ENCODE results near the gene HMG20B. TPM values are rescaled to one million over a fixed set of nuclear protein-coding genes. Genes with fewer than 3 reads are reported as not detected.

Gene HMG20B
- total RNA-seq, 1 experiment from 2014 or later = 121 TPM

DNA sequence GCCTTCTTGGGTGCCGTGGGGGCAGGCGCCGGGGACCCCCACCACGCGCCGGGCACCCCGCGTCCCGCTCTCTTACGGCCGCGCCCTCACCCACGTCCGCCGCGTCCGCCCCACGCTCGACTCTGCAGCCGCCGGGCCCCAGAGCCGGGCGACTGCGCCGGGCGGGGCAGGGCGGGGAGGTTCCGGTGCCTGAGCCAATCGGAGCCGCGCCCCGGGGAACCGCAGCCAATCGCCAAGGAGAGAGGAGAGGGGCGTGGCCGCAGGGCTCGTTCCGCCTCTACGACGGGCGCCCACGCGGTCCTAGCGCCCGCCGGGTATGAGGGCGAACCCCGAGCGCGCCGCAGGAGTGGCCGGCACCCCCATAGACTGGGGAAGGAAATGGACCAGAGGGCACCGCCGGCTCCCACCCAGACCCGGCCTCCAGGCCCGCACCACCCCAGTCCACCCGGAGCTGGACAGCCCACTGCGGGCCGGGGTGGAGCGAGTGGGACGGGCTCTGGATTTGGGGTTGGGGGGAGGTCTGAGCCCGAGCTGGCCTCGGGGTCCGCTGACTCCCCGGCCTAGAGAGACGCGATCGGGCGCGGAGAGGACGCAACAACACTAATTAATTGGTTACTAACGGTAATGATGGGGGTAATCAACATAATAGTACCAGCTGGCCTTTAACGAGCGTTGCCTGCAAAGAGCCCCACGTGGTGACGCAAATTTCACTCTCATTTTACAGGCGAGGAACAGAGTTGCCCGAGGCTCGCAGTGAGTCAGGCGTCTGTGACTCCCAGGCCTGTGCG is 15.1 kb upstream of the HMG20B start, which contains the start of gene MFSD12 (continued):
- TF ChIP-seq GABPB1 (CRISPR knock-in tag; IDR thresholded peaks at IDR 0.05) (peak; percentile 58), TEAD1 (CRISPR knock-in tag; IDR thresholded peaks at IDR 0.05) (0 out of 2 replicates have a peak, but pooled peaks have one; percentile 20), AFF4 (CRISPR knock-in tag; IDR thresholded peaks at IDR 0.05; ENCODE audit: borderline replicate concordance) (no peak), CREB1 (CRISPR knock-in tag; IDR thresholded peaks at IDR 0.05) (no peak), CREM (CRISPR knock-in tag; IDR thresholded peaks at IDR 0.05) (peak; percentile 43; the same call in 1 of the 2 replicates), USF1 (CRISPR knock-in tag; IDR thresholded peaks at IDR 0.05) (no peak), SP1 (CRISPR knock-in tag; conservative IDR thresholded peaks at IDR 0.05) (peak; percentile 99), NR1H2 (CRISPR knock-in tag; IDR thresholded peaks at IDR 0.05) (no peak), SOX15 (CRISPR knock-in tag; IDR thresholded peaks at IDR 0.05) (no peak), KAT7 (CRISPR knock-in tag; IDR thresholded peaks at IDR 0.05; ENCODE audit: borderline replicate concordance) (no peak), IRF2 (CRISPR knock-in tag; IDR thresholded peaks at IDR 0.05; ENCODE audit: borderline replicate concordance, low read depth) (no peak), TCF7 (CRISPR knock-in tag; IDR thresholded peaks at IDR 0.05; ENCODE audit: low read depth) (no peak), ELF4 (CRISPR knock-in tag; IDR thresholded peaks at IDR 0.05; ENCODE audit: low read depth) (no peak), E2F4 (CRISPR knock-in tag; IDR thresholded peaks at IDR 0.05; ENCODE audit: borderline replicate concordance, low read depth) (no peak), ZNF396 (CRISPR knock-in tag; IDR thresholded peaks at IDR 0.05; ENCODE audit: borderline replicate concordance) (no peak), FOXP1 (CRISPR knock-in tag; IDR thresholded peaks at IDR 0.05; ENCODE audit: borderline replicate concordance) (no peak), FOXK1 (CRISPR knock-in tag; IDR thresholded peaks at IDR 0.05) (0 out of 2 replicates have a peak, but pooled peaks have one; percentile 17), TEAD4 (CRISPR knock-in tag; IDR thresholded peaks at IDR 0.05) (no peak)
- TF ChIP-seq, protein P1, sequence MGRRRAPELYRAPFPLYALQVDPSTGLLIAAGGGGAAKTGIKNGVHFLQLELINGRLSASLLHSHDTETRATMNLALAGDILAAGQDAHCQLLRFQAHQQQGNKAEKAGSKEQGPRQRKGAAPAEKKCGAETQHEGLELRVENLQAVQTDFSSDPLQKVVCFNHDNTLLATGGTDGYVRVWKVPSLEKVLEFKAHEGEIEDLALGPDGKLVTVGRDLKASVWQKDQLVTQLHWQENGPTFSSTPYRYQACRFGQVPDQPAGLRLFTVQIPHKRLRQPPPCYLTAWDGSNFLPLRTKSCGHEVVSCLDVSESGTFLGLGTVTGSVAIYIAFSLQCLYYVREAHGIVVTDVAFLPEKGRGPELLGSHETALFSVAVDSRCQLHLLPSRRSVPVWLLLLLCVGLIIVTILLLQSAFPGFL (CRISPR knock-in tag; IDR thresholded peaks at IDR 0.05; ENCODE audit: borderline replicate concordance) = no peak
- TF ChIP-seq, protein P2, sequence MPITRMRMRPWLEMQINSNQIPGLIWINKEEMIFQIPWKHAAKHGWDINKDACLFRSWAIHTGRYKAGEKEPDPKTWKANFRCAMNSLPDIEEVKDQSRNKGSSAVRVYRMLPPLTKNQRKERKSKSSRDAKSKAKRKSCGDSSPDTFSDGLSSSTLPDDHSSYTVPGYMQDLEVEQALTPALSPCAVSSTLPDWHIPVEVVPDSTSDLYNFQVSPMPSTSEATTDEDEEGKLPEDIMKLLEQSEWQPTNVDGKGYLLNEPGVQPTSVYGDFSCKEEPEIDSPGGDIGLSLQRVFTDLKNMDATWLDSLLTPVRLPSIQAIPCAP (CRISPR knock-in tag; IDR thresholded peaks at IDR 0.05) = 0 out of 2 replicates have a peak, but pooled peaks have one; percentile 13
- TF ChIP-seq, protein P3, sequence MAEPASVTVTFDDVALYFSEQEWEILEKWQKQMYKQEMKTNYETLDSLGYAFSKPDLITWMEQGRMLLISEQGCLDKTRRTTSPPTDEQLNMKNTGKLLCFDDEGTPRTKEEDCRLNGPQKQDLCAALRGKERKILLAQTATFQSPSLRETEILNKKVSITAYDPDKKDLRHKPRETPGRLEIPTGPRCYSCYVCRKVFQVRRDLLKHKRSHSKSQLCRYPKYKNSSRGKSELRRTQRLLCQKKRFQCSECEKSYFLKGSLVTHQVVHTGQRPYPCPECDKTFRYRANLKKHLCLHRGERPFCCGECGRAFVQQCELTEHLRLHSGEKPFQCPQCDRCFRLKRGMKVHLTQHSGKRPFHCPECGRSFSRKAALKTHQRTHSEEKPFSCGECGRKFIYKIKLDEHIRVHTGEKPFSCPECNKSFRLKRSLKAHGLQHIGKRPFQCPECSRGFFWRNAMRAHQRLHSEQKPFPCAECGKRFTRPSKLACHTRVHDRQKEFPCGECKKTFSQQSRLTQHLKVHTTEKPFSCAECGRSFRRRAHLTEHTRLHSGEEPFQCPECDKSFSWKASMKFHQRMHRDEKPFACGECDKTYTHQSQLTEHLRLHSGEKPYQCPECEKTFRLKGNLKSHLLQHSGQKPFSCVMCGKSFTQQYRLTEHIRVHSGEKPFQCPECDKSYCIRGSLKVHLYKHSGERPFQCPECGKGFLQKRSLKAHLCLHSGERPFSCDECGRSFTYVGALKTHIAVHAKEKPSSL (CRISPR knock-in tag; conservative IDR thresholded peaks at IDR 0.05) = no peak

Measured in WTC11 (cell line).